HEK293T (cell line): ENCODE measurements around the gene MED15.

Experiments used
- CTCF ChIA-PET: fragments of 350-600 bp; formaldehyde crosslinking; extraction: SDS; loops from one replicate; lab custom pipeline; 2021; ENCODE audit warnings: antibody characterized with exemption, inconsistent platforms; lab: Yijun Ruan, JAX
- POLR2A ChIA-PET: fragments of 350-600 bp; formaldehyde crosslinking; extraction: SDS; loops from one replicate; lab custom pipeline; 2020; ENCODE audit warnings: antibody characterized with exemption, inconsistent platforms; lab: Yijun Ruan, JAX
- DNase-seq: peaks from one replicate; pipeline ENCODE4 v3.0.0; 2012; ENCODE audit warnings: mixed read lengths; ENCODE audit errors: extremely low spot score
- ARNT ChIP-seq: fragments of 450-650 bp; IDR thresholded peaks from 2 replicates; pipeline ENCODE4 v1.6.1; 2017; ENCODE audit warnings: mild to moderate bottlenecking
- BHLHE40 ChIP-seq: fragments of 450-650 bp; IDR thresholded peaks from 2 replicates; pipeline ENCODE4 v1.6.1; 2016; ENCODE audit warnings: mild to moderate bottlenecking, moderate library complexity, borderline replicate concordance
- CTBP1 ChIP-seq: fragments of 450-650 bp; IDR thresholded peaks from 2 replicates; pipeline ENCODE4 v1.6.1; 2016; ENCODE audit warnings: borderline replicate concordance
- ELF4 ChIP-seq: fragments of 450-650 bp; IDR thresholded peaks from 2 replicates; pipeline ENCODE4 v1.6.1; 2017; ENCODE audit warnings: antibody characterized with exemption
- FOXA1 ChIP-seq: fragments of 450-650 bp; IDR thresholded peaks from 2 replicates; pipeline ENCODE4 v1.6.1; 2016; ENCODE audit warnings: mild to moderate bottlenecking
- FOXK2 ChIP-seq: fragments of 450-650 bp; IDR thresholded peaks from 2 replicates; pipeline ENCODE4 v1.6.1; 2016; ENCODE audit warnings: mild to moderate bottlenecking
- FOXM1 ChIP-seq: fragments of 450-650 bp; IDR thresholded peaks from 2 replicates; pipeline ENCODE4 v1.6.1; 2017; ENCODE audit warnings: mild to moderate bottlenecking, borderline replicate concordance
- HDGF ChIP-seq: fragments of 450-650 bp; IDR thresholded peaks from 2 replicates; pipeline ENCODE4 v1.6.1; 2017; ENCODE audit warnings: antibody characterized with exemption, borderline replicate concordance
- L3MBTL2 ChIP-seq: fragments of 450-650 bp; conservative IDR thresholded peaks from 2 replicates; pipeline ENCODE4 v1.6.1; 2016; ENCODE audit warnings: mild to moderate bottlenecking
- LEF1 ChIP-seq: fragments of 450-650 bp; IDR thresholded peaks from 2 replicates; pipeline ENCODE4 v1.6.1; 2017; ENCODE audit warnings: mild to moderate bottlenecking, borderline replicate concordance
- NFRKB ChIP-seq: fragments of 450-650 bp; IDR thresholded peaks from 2 replicates; pipeline ENCODE4 v1.6.1; 2016; ENCODE audit warnings: mild to moderate bottlenecking, moderate library complexity
- PKNOX1 ChIP-seq: fragments of 450-650 bp; IDR thresholded peaks from 2 replicates; pipeline ENCODE4 v1.6.1; 2016
- SP1 ChIP-seq: fragments of 450-650 bp; IDR thresholded peaks from 2 replicates; pipeline ENCODE4 v1.6.1; 2017
- SUZ12 ChIP-seq: fragments of 450-650 bp; IDR thresholded peaks from 2 replicates; pipeline ENCODE4 v1.6.1; 2016; ENCODE audit warnings: mild to moderate bottlenecking
- TARDBP ChIP-seq: fragments of 450-650 bp; IDR thresholded peaks from 2 replicates; pipeline ENCODE4 v1.6.1; 2016
- ZNF384 ChIP-seq: fragments of 450-650 bp; IDR thresholded peaks from 2 replicates; pipeline ENCODE4 v1.6.1; 2016

MED15 gene

GRCh38 chr22:20584872-20585638, 77.6 kb downstream of the MED15 start:
- CTCF ChIA-PET = no interaction called here
- POLR2A ChIA-PET = no interaction called here
- no peak for TF ChIP-seq FOXA1
- TF ChIP-seq PKNOX1 = no peak
- no peak for TF ChIP-seq FOXK2
- TF ChIP-seq TARDBP = no peak
- no peak for DNase-seq

DNA sequence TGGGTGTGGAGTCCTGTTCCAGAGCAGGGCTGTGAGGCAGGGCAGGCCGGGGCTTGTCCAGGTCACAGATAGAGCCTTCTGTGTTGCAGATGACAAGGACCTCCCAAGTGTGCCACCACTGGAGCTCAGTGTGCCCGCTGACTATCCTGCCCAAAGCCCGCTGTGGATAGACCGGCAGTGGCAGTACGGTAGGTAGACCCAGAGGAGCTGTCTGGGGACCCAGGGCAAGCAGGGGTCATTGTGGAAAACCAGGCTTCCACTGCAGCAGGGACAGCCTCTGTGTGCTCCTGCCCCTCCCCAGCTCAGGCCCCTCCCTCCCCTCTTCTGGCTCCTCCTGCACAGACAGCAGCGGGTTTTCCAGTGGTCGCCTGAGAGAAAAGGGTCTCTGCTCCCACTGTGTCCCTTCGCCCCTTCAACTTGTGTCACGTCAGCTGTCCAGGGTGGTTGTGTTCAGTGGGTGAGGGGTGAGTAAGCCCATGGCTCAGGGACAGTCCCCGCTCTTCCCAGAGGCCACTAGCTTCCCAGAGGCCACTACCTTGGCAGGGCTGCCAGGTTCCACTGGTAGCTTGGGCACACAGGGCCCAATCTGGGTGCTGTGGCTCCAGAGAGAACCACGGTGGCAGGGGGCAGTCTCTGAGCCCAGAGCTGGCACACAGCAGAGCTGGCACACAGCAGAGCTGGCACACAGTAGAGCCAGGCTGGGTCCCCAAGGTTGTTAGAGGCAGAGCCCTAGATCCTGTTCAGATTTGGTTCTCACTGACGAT, 78.4 kb downstream of the MED15 start:
- POLR2A ChIA-PET = no interaction called here
- CTCF ChIA-PET = no interaction called here
- TF ChIP-seq CTBP1 (no peak), PKNOX1 (no peak), FOXM1 (no peak), FOXK2 (no peak), BHLHE40 (no peak), FOXA1 (no peak)
- no peak for DNase-seq

DNA sequence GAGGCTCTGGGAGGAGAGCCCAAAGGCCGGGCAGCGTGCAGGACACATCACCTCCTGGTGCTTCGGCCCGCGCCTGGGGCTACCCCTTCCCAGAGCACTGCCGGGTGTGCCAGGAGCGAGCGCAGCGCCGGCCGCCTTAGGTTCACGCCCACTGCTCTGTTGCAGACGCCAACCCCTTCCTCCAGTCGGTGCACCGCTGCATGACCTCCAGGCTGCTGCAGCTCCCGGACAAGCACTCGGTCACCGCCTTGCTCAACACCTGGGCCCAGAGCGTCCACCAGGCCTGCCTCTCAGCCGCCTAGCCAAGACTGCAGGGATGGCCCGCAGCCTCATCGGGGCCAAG, 79.0 kb downstream of the MED15 start:
- DNase-seq = no peak
- POLR2A ChIA-PET = no interaction called here
- CTCF ChIA-PET = no interaction called here
- TF ChIP-seq HDGF (no peak), ZNF384 (no peak), NFRKB (no peak), BHLHE40 (no peak), FOXM1 (no peak), TARDBP (no peak), FOXA1 (no peak), ARNT (no peak), ELF4 (no peak), L3MBTL2 (no peak)

- POLR2A ChIA-PET = no interaction called here
- CTCF ChIA-PET = no interaction called here
- TF ChIP-seq ARNT (no peak), LEF1 (no peak), FOXK2 (no peak), CTBP1 (no peak), ELF4 (no peak), BHLHE40 (no peak), HDGF (no peak), ZNF384 (no peak), SP1 (no peak), FOXM1 (no peak), FOXA1 (no peak), NFRKB (no peak), TARDBP (no peak), L3MBTL2 (no peak), SUZ12 (no peak), PKNOX1 (no peak)
- no peak for DNase-seq
These were observed 80.0 kb downstream of the MED15 start for GRCh38 chr22:20587206-20587958.

DNA sequence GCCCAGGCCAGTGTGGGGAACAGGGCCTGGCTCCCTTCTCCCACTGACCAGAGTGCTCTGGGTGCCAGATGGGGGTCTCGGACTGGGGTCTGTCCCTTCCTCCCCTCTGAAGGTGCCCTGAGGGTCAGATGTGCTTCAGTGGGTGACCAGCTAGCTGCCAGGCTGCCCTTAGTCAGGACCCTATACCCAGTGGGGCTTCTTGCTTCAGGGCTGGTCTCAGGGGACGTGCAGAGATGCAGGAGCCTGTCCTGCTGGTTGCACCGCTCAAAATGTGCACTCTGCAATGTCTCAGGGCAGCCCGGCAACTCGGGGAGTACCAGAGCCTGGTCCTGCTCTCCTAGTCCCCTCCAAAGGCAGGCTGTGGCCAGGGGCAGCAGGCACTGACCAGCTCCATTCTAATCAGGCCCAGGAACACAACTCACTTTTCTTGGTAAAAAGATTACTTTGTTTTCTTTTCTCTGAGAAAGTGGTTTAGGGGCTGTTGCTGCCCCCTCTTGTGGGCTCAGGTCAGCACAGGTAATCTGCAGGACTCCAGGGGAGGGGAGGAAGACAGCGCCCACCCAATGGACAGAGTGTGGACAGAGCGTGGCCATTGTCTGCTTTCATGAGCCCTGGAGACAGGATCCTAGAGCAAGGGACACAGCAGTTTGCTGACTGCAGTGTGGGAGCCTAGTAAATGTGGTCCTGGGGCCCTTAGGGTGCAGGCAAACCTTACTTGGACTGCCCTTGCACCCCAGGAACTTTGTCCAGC, 80.9 kb downstream of the MED15 start:
- DNase-seq = no peak
- POLR2A ChIA-PET = no interaction called here
- CTCF ChIA-PET = no interaction called here
- TF ChIP-seq PKNOX1 (no peak), SP1 (no peak), CTBP1 (no peak), ARNT (no peak), FOXM1 (no peak), FOXA1 (no peak), TARDBP (no peak), L3MBTL2 (no peak), FOXK2 (no peak), NFRKB (no peak), HDGF (no peak), SUZ12 (no peak), LEF1 (no peak), ZNF384 (no peak), ELF4 (no peak), BHLHE40 (no peak)
